Cardiac septum (tissue), 1 donor: ENCODE results near the gene PBRM1. TPM values are rescaled to one million over a fixed set of nuclear protein-coding genes. Genes with fewer than 3 reads are reported as not detected.

Source experiments
- DNase-seq: peaks from one replicate; pipeline ENCODE4 v3.0.0-alpha.2; 2020; ENCODE audit warnings: low spot score
- intact Hi-C: fragments of 100-400 bp; cut with DNase I; formaldehyde crosslinking; loops from one replicate; pipeline ENCODE4 v1.14.0; 2022
- total RNA-seq: library from RNA; stranded (reverse); fragmentation: NEBNext Ultra II Directional; extraction: Animal tissue kit (Norgen Biotek cat#: 25700); gene quantifications from one replicate; pipeline ENCODE4 v1.2.1, GENCODE V29; 2021
- donor health status: DM: no; HTN: no; CAD: no.

The PBRM1 gene
- total RNA-seq, 1 donor from 2014 or later, result 50.2 TPM

- intact Hi-C loops, result no loop called here
- no peak for DNase-seq
Measured at GRCh38 chr3:52502808-52503350, 182.8 kb downstream of the PBRM1 start.

- no peak for DNase-seq
- intact Hi-C loops, result no loop called here
Measured at GRCh38 chr3:52502001-52502400, 183.7 kb downstream of the PBRM1 start.

- DNase-seq, result no peak
- intact Hi-C loops, result no loop called here
Measured at GRCh38 chr3:52501046-52501445, 184.7 kb downstream of the PBRM1 start.

- intact Hi-C loops, result no loop called here
- DNase-seq, result peak; percentile 88
Measured at GRCh38 chr3:52498137-52499054, 187.3 kb downstream of the PBRM1 start.

- DNase-seq, result no peak
- intact Hi-C loops, result no loop called here
Measured at GRCh38 chr3:52495777-52496602, 189.7 kb downstream of the PBRM1 start.

Other genes starting within 250 kb of the PBRM1 start
- gene SEMA3G, start 240.8 kb downstream of the PBRM1 start, total RNA-seq, result 15.3 TPM
- 8,054 TPM for gene TNNC1, start 231.9 kb downstream of the PBRM1 start, total RNA-seq
- gene NISCH, start 230.3 kb downstream of the PBRM1 start, total RNA-seq, result 59.1 TPM
- gene STAB1, start 190.6 kb downstream of the PBRM1 start, total RNA-seq, result 52.2 TPM
- gene NT5DC2, start 152.1 kb downstream of the PBRM1 start, total RNA-seq, result 58.2 TPM
- gene UQCC5, start 149.3 kb downstream of the PBRM1 start, total RNA-seq, result 52.9 TPM
- 29.1 TPM for gene GNL3, start 119 bp upstream of the PBRM1 start, total RNA-seq
- 29.1 TPM for gene GLT8D1, start 19.9 kb upstream of the PBRM1 start, total RNA-seq
- 79.4 TPM for gene SPCS1, start 20.2 kb upstream of the PBRM1 start, total RNA-seq
- 17.1 TPM for gene NEK4, start 85.0 kb upstream of the PBRM1 start, total RNA-seq
- gene ITIH1, start 91.7 kb upstream of the PBRM1 start, total RNA-seq, result 0.35 TPM
- 0.78 TPM for gene ITIH3, start 108.9 kb upstream of the PBRM1 start, total RNA-seq
- gene ITIH4, start 144.8 kb upstream of the PBRM1 start, total RNA-seq, result 3.2 TPM
- gene MUSTN1, start 149.1 kb upstream of the PBRM1 start, total RNA-seq, result 15.9 TPM
- 11.2 TPM for gene STIMATE, start 211.6 kb upstream of the PBRM1 start, total RNA-seq